Suppressor macrophage treated with lipopolysaccharide for 4 hours (primary cell): ENCODE measurements around the gene GLYATL1.
A peak's percentile ranks its signal among the peaks of the same experiment; 100 is the strongest.

Experiments
- DNase-seq: peaks from one replicate; pipeline ENCODE4 v3.0.0-alpha.2; 2020

The GLYATL1 gene, protein sequence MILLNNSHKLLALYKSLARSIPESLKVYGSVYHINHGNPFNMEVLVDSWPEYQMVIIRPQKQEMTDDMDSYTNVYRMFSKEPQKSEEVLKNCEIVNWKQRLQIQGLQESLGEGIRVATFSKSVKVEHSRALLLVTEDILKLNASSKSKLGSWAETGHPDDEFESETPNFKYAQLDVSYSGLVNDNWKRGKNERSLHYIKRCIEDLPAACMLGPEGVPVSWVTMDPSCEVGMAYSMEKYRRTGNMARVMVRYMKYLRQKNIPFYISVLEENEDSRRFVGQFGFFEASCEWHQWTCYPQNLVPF

DNA sequence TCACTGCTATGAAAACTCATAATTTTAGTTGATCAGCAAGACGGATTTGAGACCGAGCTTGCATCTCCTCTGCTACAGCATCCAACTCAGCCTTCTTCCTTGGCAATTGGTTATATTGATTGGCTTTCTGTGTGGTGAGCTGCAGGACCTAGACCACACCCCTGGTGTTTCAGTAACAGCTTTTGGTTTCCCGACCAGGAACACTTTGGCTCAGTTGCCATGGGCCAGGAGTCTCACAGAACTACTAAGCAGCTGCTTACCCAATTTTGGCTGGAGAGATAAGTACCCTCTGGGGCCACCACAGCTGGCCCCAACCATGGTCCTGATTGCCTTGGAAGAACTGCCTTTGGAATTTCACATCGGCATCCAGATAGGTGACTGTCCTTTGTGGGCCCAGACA is at the start of gene GLYATL1:
Gene GLYATL1, plus strand, starts transcription at position 212 of the 400 bp plus-strand sequence. CDS start 7,600 bp downstream, outside the sequence.
- DNase-seq: no peak

DNA sequence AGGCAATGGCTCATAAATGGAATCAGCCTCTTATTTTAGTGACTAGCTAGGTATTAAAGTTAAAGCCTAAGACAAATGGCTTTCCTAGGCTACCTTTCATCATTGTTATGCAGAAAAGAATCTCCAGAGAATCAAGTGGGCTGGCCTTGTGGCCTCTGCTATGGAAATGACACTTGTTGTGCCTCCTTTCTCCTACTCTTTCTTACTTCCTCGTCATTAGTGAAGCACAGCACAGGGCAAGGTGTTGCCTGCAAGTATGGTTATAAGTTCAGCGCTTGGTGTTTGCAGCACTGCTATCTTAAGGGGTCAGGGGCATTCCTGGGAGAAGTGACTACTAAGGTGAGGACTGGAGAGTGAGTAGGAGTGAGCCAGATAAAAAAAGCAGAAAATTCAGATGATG is 45.4 kb upstream of the GLYATL1 start:
- DNase-seq: no peak

DNA sequence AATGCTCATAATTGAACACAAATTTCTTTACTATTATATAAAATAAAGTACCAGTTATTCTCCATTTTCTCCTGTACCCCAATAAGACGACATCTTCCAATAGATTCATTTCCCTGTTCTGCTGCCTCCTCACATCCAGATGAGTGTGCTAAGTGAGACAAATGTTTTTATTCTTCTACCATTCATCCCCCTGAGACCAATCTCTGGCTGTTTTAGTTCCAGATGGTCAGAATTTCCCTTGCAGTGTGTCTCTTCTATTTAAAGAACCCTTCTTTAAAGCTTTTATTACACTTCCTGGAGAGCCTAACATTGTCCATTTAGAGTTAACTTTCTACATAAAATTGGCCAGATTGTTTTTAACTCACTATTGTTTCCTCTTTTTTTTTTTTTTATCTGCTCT is 41.2 kb upstream of the GLYATL1 start:
- DNase-seq: no peak

DNA sequence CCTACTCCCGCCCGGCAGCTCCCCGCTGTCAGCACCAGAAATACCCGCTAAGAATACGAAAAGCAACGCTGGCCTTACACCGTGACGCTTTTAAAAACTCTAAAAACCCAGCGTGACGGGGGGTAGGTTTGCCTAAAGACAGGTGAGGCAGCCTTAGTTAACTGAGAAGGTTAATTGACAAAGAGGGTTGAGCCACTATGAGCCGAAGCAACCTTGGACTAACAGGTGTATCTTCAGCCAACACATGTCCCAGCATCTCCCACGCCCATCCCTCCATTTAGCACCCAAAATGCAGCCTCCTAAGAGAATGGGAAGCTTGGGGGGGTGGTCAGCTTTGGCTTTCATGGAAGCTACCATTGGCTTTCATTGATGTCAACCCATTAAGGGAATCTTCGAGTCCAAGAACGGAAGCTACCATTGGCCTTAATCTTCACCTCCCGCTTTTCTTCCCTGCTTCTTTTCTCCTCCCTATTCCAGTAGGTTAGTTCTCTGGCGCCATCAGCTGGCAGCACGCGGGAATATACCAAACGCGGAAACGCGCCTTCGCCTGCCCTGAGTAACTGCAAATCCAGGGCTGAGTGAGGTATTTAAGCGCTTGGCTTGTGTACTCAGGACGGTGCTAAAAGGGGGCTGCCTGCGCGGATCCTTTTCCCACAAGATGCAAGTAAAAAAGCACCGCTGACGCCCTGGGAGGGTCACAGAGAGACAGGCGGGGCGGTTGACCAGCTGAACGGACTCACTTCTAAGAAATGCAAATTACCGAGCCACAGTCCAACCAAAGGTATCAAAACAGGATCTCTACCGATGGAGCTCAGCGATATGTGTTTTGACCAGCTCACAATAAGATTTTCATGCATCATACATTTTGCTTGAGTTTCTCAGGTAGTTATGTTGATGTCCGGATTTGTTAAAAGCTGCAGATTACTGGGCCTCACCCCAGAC is 38.5 kb upstream of the GLYATL1 start:
- peak; percentile 80 for DNase-seq

DNA sequence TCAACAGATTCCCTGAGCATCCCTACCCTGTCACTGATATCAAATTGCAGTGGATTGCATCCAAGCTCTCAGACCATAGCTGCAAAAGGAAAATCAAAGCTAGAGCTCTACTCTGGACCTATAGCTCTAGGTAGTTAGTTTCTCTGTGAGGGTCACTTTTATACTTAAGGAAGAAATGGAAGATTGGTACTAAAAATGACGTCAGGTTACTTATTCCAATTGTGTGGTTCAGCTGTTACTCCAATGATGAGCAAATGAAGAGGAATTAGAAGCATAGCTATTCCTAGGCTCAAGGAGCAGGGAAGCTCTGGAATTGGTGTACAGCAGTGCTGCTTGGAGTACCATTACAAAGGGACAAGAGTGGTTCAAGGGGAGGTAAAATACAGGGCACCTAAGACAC is 36.4 kb upstream of the GLYATL1 start:
- DNase-seq: no peak

DNA sequence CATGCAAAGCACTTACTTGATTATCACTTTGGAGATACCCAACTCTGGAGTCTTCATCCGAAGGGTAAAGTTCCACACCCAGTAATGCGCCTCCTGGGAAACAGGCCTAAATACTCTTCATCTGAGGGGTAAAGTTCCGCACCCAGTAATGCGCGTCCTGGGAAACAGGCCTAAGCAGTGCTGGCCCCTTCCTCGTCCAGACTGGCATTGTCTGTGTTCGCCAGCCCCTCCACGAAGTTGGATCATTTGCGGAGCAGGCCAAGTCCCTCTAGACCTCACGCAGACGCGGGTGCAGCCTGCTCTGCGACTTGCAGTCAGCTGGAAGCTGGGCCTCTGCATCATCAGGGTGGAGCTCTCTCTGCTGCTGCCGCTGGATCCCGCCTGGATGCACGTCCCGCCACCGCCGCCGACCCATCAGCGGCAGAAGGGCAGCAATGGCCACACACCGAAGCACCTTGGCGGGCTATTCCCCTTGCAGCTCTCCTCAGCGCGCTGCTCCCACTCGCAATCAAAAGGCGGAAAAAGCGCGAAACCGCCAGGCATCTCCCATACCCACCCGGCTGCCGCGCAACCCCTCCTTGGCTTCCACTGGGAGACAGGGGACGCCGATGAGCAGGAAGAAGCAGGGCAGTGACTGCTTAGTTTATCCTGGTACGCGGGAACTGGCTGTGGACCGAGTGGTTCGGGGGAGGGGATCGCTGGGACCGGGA is 34.1 kb upstream of the GLYATL1 start:
- no peak for DNase-seq

DNA sequence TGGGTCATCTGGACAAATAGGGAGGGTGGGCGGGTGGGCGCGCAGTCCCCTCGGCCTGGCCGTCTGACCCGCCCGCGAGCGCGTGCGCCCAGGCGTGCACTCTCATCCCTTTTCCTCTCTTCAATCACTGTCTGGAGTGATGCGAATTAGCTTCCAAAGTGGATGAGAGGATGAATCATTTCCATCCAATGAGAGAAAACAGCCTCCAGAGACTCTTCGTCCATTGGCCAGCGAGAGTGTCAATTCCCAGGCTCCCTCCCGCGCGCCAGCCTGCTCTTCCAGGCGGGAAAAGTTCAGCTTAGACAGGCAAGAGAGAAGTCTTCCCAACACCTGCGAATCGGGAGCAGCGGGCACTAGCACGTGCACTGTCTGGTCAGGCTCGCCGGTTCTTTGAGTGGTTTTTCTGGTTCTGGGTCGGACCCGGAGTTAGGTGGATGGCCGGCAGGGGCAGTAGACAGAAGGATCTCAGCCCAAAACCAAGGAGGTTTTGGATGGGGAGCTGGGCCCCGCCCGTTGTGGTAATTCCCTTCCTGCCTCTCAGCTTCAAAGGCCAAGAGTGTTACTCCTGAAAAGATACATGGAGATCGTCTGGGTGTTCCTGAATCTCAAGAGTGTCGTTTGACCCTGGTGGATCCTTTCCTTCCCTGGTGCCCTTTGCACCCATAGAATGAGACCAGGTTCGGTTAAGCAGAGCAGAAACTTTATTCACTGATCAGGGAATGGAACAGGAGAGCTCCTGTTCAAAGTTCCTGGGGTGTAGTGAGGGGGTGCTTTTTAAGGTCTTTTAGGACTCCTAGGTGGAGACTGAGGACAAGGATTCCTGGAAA is 33.4 kb upstream of the GLYATL1 start:
- no peak for DNase-seq

DNA sequence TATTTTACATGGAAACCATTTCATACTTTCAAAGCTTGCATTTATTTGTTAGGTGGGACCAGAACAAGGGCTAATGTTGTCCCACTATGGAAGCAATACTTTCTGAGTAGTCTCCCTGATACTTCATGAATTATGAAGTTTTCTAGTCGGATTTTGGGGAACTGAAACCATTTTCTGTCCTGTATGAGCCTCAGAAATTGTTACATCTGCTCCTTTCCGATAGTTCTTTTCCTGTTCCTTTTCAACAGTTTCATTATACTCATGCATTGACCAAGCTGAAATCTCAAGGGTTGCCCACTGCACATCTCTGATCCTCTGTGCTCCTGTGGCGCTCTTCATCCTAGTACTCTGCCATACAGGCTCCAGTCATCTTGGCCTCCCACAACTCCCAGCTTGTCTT is 31.5 kb upstream of the GLYATL1 start:
- DNase-seq: peak; percentile 77

DNA sequence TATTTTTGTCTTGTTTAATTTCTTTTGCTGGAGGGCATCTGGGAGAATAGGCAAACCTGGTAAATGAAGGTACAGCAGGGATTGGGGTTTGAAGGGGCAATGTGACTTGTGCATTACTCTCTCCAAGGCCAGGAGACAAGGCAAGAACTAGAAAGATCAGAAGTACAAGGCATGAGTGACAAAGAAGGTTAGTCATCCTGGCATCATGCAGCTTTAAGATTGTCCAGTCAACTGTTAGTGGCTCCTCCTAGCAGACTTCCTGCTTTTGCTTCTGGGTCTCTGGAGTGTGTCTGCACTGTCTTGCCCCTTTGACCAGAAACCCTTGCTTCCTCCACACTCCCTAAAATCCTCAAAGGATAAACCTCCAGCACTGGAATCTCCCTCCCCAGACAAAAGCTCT is 27.2 kb upstream of the GLYATL1 start:
- peak; percentile 55 for DNase-seq

DNA sequence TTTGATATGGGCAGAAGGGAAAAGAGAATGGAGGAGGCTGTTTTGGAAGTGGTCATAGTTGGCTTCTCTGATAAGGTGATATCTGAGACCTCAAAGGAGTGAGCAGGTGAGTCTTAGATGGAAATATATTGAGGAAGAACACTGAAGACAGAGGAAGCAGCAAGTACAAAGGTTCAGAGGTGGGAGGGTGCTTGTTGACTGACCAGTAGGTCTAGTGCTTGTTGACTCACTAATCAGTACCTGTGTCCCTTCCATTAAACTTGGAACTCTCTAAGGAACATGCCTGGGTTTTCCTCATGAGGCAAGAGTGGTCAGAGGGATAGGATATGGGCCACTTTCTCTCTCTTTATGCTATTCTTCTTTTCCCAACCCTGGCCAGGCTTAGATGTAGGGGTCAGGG is 25.6 kb upstream of the GLYATL1 start:
- no peak for DNase-seq

DNA sequence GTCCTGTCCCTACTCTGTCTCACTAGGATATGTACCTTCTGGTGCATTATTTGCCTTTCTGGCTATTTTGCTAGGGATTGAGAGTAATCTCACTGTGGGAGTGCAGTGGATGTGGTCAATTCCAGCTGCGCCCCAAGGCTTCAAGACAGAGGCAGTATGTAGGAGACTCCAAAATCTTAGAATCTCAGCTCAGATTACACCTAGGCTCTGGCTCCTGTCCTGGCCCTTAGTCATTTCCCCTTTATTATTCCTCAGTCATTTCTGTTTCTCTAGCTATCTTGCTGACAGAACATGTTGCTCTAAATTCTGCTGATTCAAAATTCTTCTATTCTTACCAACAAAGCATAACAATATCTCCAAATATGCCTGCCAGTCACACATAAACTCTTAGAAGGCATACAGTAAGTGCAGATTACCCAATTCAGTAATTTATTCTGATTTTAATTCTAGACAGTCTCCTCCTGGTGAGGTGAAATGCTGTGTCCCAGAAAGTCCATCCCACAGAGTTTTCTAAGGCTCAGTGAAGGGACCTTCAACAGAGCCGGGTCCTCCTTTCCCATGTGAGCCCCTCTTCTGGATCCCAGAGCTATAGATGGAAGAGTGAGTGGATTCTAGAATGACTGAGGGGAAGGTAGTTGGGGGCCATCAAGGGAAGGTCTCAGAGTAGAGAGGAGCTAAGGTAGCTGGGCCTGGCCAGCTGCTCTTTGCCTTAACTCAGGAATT is 24.3 kb upstream of the GLYATL1 start:
- no peak for DNase-seq

DNA sequence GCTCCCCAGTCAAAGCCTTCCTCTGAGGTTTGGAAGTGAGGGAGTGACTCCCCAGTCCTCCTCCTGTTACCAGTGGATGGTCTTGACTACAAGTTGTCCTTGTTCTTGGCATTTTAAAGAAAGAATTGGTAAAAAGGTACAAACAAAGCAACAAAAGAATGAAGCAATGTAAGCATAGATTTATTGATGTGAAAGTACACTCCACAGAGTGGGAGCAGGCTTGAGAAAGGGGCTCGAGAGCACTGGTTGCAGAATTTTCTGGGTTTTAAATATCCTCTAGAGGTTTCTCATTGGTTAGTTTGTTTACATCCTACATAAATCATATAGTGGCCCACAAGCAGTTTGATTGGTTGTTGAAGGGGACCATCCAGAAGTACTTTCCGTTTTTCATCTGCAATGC is 22.7 kb upstream of the GLYATL1 start:
- DNase-seq: no peak

DNA sequence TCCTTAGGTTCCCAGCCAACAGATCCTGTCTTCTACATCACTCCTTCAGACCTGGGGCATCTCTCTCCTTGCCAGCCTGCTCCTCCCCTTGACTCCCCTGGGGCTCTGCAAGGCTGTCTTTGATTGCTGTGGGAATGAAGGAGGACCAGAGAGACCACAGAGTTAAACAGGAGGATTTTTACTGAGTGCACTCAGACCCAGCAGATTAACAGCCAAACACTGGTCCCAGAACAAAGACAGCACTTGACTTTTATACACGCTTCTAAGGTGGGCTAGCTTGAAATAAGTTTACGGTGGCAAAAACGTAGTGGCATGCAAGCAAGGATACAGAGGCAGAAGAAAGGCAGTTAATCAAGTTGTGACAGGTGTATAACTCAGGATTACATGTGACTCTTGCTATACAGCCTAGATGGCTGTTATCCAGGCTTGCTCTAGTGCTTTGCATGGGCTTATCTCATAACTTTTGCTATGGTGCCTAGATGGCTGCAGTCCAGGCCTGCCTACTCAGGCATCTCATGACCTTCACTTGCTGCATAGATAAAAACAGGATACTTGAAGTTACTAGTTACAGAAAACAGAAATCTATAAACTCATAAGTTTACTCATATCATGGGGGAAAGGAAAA is 22.0 kb upstream of the GLYATL1 start:
- no peak for DNase-seq

DNA sequence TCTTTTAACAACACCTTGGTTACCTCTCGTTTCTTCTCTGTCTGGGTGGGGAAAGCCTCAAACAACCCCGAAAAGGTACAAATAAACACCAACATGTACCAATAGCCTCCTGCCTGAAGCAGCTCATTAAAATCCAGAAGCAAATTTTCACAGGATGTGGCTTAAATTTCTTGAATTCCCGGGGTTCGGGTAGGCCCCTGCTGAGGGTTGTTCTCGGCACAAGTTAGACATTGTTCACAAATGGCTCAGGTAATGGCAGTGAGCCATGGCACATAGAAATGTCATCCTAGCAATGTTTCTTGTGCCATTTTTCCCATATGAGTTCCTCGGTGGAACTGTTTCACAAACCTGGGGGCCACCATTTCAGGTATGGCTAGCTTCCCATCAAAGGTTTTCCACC is 19.7 kb upstream of the GLYATL1 start:
- DNase-seq: no peak

DNA sequence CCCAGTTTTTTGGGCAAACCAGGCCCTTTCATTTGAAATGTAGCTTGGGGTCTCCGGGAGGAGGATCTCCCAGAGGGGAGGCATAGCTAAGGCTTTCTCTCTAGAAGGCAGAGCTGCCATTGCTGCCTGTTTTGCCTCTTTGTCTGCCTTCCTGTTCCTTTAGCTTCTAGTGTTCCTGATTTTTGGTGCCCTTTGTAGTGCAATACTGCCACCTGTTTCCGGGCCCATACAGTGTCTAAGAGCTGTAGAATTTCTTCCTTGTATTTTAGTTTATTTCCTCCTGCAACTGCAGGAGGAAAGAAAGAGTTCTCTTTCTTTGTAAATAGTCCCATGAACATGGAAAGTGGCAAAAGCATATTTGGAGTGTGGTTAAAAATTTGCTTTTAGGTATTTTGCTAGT is 19.3 kb upstream of the GLYATL1 start:
- DNase-seq: no peak

DNA sequence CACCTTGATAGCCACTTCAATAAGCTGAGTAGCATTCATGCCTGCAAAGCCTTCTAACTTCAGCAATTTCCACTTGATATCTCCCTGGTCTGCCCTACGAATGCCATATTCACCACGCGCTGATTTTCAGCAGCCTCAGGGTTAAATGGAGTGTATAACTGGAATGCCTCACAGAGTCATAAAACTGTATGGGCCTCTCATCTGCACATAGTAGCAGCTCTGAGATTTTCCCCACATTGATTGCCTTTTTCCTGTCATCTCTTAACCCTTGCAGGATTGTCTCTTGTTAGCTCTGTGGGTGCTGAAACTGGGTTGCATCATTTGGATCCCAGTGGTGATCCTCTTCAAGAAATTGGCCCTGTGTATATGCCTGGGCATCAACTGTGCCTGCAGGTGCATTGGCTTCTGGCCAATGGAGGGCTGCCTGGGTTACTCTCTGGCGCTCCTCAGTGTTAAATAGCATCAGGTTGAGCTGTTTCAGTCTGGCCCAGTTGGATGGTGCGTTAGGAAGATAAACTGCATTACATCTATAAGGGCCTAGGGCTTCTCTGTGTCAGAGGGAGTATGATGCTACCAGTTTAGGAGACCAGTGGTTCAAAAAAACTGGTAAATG is 17.4 kb upstream of the GLYATL1 start:
- DNase-seq: no peak

DNA sequence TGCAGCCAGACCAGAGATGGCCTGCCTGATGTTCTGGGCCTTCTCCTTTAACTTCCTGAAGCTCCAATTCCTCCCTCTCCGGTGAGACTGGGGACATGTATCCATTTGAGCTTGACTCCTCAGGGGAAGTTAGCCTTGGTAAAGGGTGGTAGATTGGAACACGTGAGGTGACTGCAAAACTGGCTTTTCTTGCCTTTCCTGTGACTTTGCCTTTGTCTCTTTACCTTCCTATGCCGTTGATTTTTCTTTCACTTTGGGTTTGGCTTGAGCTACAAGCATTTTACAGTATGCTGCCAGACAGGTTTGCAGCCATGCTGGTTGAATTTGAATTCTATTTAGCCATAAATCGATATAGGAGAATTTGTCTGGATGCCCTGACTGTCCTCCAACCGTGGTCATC is 16.8 kb upstream of the GLYATL1 start:
- no peak for DNase-seq

DNA sequence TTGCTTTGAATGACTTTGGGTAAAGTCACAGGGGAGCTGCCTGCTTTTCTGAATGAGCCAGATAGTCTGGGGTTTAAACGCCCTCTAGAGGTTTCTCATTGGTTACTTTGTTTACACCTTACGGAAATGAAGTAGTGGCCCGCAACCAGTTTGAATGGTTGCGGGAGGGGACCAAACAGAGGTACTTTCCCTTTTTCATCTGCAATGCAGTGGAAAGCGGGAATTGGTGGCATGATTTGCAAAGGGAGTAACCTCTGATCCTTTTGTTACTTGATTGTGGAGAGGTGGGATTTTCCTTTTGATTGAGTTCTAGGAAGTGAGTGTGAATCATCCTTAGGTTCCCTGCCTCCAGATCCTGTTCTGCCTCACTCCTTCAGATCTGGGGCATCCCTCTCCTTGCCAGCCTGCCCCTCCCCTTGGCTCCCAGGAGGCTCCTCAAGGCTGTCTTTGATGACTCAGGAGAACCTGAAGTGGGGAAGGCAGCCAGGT is 15.9 kb upstream of the GLYATL1 start:
- DNase-seq: peak; percentile 16

DNA sequence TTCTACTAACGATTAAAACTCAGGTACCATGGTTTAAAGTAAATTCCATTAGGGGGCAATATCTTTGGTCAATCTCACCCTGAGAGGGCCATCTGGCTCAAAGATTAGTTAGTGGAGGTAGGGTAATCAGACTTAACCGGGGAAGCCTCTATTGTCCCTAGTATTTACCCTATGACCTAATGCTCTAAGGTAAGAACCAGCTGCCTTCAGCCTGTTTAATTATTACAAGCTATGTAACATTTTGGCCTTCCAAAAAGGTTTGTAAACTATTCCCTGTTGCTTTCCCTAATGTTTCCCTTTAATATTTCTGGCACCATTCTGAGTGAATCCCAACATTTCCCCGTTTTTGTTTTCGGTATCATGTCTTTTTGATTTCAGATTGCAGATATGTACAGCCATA is 15.1 kb upstream of the GLYATL1 start:
- DNase-seq: no peak

DNA sequence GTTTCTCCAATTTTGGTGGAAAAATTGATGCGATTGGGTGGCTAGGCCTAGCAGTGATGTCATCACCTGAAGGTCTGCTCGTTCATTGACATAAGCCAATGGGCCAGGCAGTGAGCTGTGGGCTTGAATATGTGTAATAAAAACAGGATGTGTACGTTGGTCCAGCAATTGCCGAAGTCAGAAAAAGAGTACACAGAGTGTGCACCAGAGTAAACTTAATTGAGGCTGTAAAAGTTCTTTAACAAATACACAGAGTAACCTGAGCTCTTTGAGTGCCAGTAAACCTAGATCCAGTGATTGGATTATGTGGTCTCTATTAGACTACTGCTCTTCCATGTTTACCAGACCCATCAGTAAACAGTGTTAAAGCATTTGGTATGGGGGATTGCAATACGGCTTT is 13.0 kb upstream of the GLYATL1 start:
- no peak for DNase-seq

DNA sequence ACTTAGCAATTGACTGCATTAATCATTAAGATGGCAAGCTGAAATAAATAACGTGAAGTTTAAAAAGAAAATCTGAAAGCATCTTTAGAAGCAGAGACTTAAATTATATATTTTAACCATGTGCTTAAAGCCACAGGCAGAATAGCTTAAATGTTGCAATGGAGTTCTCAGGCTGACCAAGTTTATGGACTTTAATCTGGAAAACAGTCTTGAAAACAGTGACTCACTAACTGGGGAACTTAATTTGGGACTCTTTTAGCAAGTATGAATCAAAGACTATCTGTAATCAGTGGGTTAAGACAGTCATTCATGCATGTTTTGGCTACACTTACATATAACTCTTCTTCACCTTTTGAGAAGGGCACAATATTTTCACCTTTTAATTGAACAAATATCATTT is 12.6 kb upstream of the GLYATL1 start:
- DNase-seq: no peak
